SH-SY5Y (cell line): Measurements from ENCODE around the gene MRPL28.

Experiments
- GATA2 ChIP-seq: IDR thresholded peaks from 2 replicates; pipeline ENCODE4 v1.6.1; 2011; ENCODE audit warnings: mild to moderate bottlenecking, low read depth, low read length
- GATA3 ChIP-seq: IDR thresholded peaks from 2 replicates; pipeline ENCODE4 v1.6.1; 2011; ENCODE audit warnings: low read depth, mild to moderate bottlenecking, low read length, moderate library complexity

Gene MRPL28

DNA sequence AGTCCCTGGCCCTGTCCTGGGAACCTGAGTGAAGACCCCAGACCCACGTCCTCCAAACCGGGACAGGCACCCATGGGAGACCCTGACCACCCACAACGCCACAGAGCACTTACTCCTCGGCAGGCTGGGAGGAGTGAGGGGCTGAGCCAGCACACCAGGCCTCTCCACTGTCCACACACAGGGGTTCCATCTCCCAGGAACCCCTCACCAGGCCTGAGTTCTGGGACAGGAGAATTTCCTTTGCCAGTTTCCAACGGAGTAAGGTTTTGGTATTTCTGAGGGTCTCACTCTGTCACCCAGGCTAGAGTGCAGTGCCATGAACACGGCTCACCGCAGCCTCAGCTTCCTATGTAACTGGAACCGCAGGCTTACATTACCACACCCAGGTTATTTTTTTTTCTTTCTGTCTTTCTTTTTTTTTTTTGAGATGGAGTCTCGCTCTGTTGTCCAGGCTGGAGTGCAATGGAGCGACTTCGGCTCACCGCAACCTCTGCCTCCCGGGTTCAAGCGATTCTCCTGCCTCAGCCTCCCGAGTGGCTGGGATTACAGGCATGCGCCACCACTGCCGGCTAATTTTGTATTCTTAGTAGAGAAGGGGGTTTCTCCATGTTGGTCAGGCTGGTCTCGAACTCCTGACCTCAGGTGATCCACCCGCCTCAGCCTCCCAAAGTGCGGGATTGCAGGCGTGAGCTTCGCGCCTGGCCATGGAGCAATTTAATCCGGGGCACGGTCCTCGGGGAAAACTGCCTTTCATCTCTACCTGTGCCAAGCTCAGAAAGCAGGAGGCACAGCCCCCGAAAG is 9.8 kb upstream of the MRPL28 start:
- TF ChIP-seq GATA3 = no peak
- no peak for TF ChIP-seq GATA2

DNA sequence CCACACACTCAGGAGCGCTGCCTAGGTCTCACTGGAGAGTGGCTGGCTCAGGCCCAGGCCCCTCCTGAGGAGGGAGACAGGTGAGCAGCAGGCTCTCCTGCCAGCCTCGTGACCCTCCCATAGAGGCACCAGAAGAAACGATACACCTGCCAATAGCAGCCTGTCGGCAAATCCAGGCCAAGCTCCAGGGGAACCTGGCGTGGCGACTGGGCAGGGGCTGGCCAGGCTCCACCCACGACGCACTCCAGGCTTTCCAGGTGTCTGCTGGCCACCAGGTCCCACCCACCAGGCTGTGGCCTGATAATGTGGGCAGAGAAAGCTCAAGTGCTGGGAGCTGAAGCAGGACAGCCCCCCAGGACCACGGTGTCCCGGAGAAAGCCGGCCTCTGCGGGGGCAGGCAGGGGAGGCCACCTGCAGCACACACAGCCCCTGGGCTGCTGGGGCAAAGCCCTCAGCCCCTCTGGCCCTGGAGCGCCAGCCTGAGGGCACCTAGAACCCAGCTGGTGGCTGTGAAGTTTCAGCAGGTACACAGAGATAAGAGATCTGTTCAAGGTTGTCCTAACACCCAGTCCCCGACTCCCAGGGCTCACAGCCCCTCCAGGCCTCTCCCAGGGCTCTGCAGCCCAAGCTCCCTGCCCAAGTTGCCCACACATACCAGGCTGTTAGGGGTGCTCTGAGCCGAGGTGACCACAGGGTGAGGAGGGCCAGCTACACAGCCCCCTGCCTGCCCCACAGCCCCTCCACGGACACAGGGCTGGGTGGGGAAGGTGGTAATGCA is 9.0 kb upstream of the MRPL28 start:
- TF ChIP-seq GATA3 (no peak), GATA2 (no peak)

DNA sequence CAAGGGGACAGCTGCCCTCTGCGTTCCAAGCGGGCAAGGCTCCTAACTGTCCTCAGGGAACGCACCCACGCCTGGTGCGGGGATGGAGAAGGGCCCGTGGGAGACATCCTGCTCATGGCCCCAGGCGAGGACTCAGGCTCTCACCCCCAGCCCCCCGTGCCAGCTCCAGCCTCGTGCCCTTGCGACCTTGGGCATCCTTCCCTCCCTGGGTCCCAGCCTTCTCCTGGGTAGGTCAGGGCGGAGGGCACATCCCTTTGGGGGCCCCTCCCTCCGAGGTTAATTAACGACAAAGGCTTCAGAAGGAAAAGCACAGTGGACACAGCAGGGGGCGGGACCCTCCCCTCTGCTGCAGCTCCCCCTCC is 8.5 kb upstream of the MRPL28 start:
- TF ChIP-seq GATA2 (no peak), GATA3 (no peak)

- TF ChIP-seq GATA2 = no peak
- no peak for TF ChIP-seq GATA3
Observed at GRCh38 chr16:377419-377951, 7.1 kb upstream of the MRPL28 start.

DNA sequence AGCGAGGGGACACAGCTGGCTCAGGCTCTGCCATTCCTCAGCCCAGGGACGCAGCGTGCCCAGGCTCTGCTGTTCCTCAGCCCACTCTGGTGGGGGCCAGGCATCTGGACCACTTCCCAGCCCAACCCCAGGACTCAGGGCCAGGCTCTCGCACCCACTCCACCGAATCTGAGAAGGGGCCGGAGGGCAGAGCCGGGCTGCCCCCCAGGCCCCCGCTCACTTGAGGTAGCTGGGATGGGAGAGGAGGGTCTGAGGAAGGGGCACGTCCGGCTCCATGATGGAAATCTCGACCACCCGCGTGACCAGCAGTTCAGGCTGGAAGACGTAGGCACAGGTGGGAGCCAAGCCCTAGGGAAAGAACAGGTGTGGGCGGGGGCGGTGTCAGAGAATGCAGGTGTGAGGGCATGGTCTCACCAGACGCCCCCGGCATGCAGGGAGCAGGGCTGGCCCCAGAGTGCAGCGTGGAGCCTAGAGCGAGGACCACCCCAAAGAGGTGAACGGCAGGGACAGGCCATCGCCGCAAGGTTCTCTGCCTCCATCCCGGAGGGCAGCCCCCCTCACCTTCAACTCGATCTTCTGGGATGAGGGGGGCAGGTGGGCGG is 6.6 kb upstream of the MRPL28 start:
- no peak for TF ChIP-seq GATA3
- no peak for TF ChIP-seq GATA2

- TF ChIP-seq GATA3 = no peak
Observed at GRCh38 chr16:375927-376816, 5.8 kb upstream of the MRPL28 start.

DNA sequence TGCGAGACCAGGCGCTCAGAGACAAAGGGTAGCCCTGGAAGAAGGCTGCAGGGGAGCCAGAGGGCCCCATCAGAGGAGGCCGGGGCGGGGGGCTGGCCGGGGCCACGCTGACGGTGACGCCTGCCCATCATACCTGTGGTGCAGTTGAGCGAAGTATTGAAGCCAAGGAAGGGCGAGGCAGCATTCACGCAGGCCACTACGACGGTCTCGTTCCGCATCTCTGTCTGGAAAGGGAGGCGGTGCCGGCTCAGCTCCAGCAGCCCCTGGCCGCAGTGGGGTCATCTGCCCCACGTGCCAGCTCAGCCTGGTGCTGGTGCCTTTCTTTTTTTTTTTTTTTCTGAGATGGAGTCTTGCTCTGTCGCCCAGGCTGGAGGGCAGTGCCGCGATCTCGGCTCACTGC is 4.9 kb upstream of the MRPL28 start:
- TF ChIP-seq GATA2 (no peak), GATA3 (no peak)

- TF ChIP-seq GATA3 (no peak), GATA2 (no peak)
Observed at GRCh38 chr16:374616-374926, 4.2 kb upstream of the MRPL28 start.

GRCh38 chr16:373848-374615 is 3.7 kb upstream of the MRPL28 start:
- no peak for TF ChIP-seq GATA3
- no peak for TF ChIP-seq GATA2

GRCh38 chr16:373020-373598 is 2.8 kb upstream of the MRPL28 start:
- TF ChIP-seq GATA3 (no peak), GATA2 (no peak)

DNA sequence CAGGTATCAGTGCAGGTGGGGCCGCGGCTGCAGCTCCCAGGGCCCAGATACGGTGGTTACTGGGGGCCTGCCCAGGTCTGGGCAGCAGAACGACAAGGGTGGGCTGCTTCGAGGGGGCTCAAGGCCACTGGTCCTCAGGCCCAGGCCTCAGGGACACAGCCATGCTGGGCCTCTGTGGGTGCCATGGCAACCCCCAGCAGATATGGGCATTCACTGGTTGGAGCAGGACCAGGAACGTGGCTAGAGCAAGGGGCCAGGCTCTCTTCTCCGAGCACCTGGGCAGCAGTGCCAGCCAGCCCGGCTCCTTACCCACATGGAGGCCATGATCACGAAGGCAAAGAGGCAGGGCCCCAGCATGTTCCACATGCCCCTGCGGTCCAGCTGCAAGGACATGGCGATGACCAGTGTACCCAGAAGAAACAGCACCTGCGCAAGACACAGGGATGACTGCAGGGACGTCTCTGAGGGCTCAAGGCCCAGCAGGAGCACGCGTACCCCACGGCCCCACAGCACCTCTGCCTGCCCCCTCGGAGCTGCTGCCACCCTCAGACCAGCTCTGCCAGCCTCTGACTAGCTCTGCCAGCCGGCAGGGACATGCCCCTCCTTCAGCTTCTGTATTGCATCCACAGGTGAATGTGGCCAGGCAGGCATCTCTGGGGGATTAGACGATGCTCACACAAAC is 2.1 kb upstream of the MRPL28 start:
- TF ChIP-seq GATA2 = no peak
- TF ChIP-seq GATA3 = no peak

DNA sequence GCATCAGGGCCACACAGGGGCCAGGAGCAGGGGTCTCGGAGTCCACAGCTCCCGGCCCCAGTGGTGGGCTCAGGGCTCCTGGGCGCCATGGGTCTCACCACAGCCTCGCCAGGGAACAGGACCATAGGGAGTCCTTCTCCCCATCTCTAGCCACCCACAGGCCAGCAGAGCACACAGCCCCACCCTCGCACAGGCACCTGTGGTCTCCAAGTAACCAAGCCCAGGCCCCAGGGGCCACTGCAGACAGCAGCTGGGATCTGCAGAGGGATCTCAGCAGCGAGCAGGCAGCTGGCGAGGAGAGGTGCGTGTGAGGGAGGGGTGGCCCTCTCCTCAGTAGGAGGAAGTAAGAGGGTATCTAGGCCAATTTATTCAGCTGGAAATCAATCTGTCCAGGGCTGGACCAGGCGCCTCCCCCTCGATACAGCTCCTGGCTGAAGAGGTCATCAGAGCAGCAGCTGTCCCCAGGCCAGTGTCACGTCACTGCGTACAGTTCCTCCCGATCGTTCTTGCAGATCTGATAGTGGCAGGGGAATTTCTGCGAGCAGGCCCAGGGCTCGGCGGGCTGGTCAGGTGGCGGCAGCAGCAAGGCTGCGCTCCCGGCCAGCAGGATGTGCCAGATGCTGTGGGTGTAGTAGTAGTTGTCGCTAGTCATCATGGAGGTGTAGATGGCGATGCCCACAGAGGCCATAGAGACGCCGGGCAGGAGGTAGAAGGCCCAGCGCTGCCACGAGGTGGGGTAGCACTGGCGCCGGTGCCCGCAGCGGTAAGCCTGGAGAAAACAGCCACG is 1.4 kb upstream of the MRPL28 start:
- TF ChIP-seq GATA3 = no peak
- TF ChIP-seq GATA2 = no peak
